ENCODE data around the gene PRRT4. TPM values are rescaled to one million over a fixed set of nuclear protein-coding genes. Genes with fewer than 3 reads are reported as not detected.
A peak's percentile ranks its signal among the peaks of the same experiment; 100 is the strongest.

Gene PRRT4
- total and polyA plus RNA-seq, 2 of the 13 experiments (the other 11 are each of a cell fraction or from before 2014, with no cell fraction given) = not detected

DNA sequence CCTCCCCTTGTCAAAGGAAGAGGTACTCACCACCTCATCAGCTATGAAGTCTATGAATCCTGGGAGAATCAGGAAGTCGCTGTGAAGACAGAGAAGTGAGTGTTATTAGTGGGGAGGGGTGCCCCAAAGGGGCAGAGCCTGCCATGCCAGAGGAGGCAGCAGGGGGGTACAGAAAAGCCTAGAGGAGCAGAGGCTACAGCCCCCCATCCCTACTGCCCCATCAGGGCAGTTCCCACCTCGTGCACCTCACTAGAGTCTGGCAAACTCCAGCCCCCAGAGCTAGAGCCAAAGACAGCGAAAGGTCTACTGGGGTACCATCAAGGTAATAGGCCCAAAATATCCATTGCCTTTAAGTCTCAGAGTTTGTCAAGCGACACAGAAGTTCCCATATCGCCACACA, 42.2 kb upstream of the PRRT4 start:
- in situ Hi-C loops (cut with HindIII; ENCODE audit: extremely low pct_ligation_motif_present, low pct_unique_long_range_greater_than_20kb) = no loop called here
- POLR2A ChIA-PET = no interaction called here
- intact Hi-C loops (cut with micrococcal nuclease; ENCODE audit: unreplicated experiment) = loop anchor here (1.0 kb wide), 1 partner anchor 24 kb away; no protein-coding TSS in a partner anchor
- Histone ChIP-seq H3K4me1 (ENCODE audit: insufficient read depth, low read length) (peaks cover 51% of the 10 kb centered on the region), H3K4me3 (replicated peaks in 1 of 3; ENCODE audit: insufficient read depth in 1 of 3, low read depth in 2 of 3, low read length in 3 of 3) (no peak overlapping the region), H4K20me1 (ENCODE audit: insufficient read depth, low read length) (no peaks in the 10 kb centered on the region; the same call in 1 of the 2 replicates), H3K27ac (ENCODE audit: extremely low read length, insufficient read depth, low read length) (no peak overlapping the region), H3K79me2 (ENCODE audit: insufficient read depth, low read length) (no peaks in the 10 kb centered on the region), H3K36me3 (replicated peaks in 1 of 2; ENCODE audit: control insufficient read depth in 1 of 2, insufficient read depth in 2 of 2, low read length in 2 of 2) (peaks cover 4 to 19% of the 10 kb centered on the region in 2 experiments; a peak in 4 of 5 replicates), H3K4me2 (ENCODE audit: low read depth, low read length) (peak overlapping the region; percentile 93), H3K9me3 (ENCODE audit: low read length) (no peaks in the 10 kb centered on the region), H3K9ac (ENCODE audit: insufficient read depth, low read depth, low read length) (no peak overlapping the region), H2AFZ (ENCODE audit: low read length) (no peak overlapping the region), H3K27me3 (ENCODE audit: control insufficient read depth in 1 of 2, insufficient read depth in 2 of 2, low read length in 2 of 2) (peaks cover 2 to 10% of the 10 kb centered on the region in 2 experiments; a peak in 2 of 5 replicates)
- TF ChIP-seq ZNF207 (IDR thresholded peaks at IDR 0.05; ENCODE audit: borderline replicate concordance) (no peak), ZNF615 (CRISPR knock-in tag; IDR thresholded peaks at IDR 0.05; ENCODE audit: borderline replicate concordance) (0 out of 2 replicates have a peak, but pooled peaks have one; percentile 31)
- DNase-seq (ENCODE audit: low spot score) (no peak), FAIRE-seq (no peak), ATAC-seq (no peak)
- no TSS peak for BruUV-seq (replicated peaks)
- CTCF ChIA-PET (ENCODE audit: low intra/inter-chr PET ratio, low total read pairs) = no interaction called here
- WGBS (ENCODE audit: low lambda C conversion rate) = 86% methylated on average over 4 of the region's 5 CpGs

DNA sequence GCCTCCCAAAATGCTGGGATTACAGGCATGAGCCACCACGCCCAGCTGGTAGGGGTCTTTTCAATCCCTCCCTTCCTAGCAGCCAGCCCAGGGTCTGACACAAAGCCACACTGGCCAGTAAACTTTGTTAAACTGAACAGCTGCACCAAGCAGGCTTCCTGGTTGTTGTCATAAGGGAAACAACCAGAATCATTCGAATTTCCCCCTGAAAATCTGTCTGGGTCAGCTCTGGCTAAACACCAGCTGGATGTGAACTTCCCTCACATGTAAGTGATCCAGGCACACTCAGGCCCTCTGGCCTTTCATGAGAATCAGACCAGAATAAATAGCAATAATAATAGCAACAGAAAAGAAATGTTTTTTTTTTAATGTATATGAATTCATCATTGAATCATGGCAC, 40.9 kb upstream of the PRRT4 start:
- DNase-seq (ENCODE audit: low spot score) = no peak
- FAIRE-seq = no peak
- TF ChIP-seq NCOA5 (CRISPR knock-in tag; IDR thresholded peaks at IDR 0.05) (no peak), SAP130 (CRISPR knock-in tag; IDR thresholded peaks at IDR 0.05; ENCODE audit: low read depth) (no peak), SMARCC2 (IDR thresholded peaks at IDR 0.05) (no peak), ZBTB3 (CRISPR knock-in tag; IDR thresholded peaks at IDR 0.05; ENCODE audit: borderline replicate concordance, low read depth) (no peak), DMAP1 (CRISPR knock-in tag; IDR thresholded peaks at IDR 0.05) (no peak), HOXA5 (CRISPR knock-in tag; IDR thresholded peaks at IDR 0.05) (no peak), ZNF350 (CRISPR knock-in tag; IDR thresholded peaks at IDR 0.05; ENCODE audit: borderline replicate concordance, low read depth) (no peak), ZFAT (CRISPR knock-in tag; conservative IDR thresholded peaks at IDR 0.05) (no peak), CHD4 (IDR thresholded peaks at IDR 0.05; ENCODE audit: borderline replicate concordance, low read length) (no peak), ATF7-NPFF (CRISPR knock-in tag; IDR thresholded peaks at IDR 0.05; ENCODE audit: low read depth) (no peak), RBAK (CRISPR knock-in tag; IDR thresholded peaks at IDR 0.05) (no peak), ZNF33B (CRISPR knock-in tag; IDR thresholded peaks at IDR 0.05) (no peak), PHF21A (CRISPR knock-in tag; IDR thresholded peaks at IDR 0.05) (no peak), ZNF331 (CRISPR knock-in tag; IDR thresholded peaks at IDR 0.05) (no peak)
- intact Hi-C loops (cut with micrococcal nuclease; ENCODE audit: unreplicated experiment) (no loop called here), in situ Hi-C loops (cut with HindIII; ENCODE audit: extremely low pct_ligation_motif_present, low pct_unique_long_range_greater_than_20kb) (no loop called here)
- Histone ChIP-seq H3K9ac (ENCODE audit: insufficient read depth, low read depth, low read length) (no peak overlapping the region), H3K4me2 (ENCODE audit: low read depth, low read length) (no peak overlapping the region), H3K27ac (ENCODE audit: extremely low read length, insufficient read depth, low read length) (no peak overlapping the region), H3K27me3 (ENCODE audit: control insufficient read depth in 1 of 2, insufficient read depth in 2 of 2, low read length in 2 of 2) (no peaks in the 10 kb centered on the region), H3K4me3 (replicated peaks in 1 of 3; ENCODE audit: insufficient read depth in 1 of 3, low read depth in 2 of 3, low read length in 3 of 3) (no peak overlapping the region), H3K4me1 (ENCODE audit: insufficient read depth, low read length) (peaks cover 51% of the 10 kb centered on the region), H4K20me1 (ENCODE audit: insufficient read depth, low read length) (no peaks in the 10 kb centered on the region; the same call in 1 of the 2 replicates), H3K9me3 (ENCODE audit: low read length) (no peaks in the 10 kb centered on the region), H3K36me3 (replicated peaks in 1 of 2; ENCODE audit: control insufficient read depth in 1 of 2, insufficient read depth in 2 of 2, low read length in 2 of 2) (peaks cover 4 to 22% of the 10 kb centered on the region in 2 experiments; a peak in 4 of 5 replicates), H2AFZ (ENCODE audit: low read length) (no peak overlapping the region), H3K79me2 (ENCODE audit: insufficient read depth, low read length) (no peaks in the 10 kb centered on the region)
- WGBS (ENCODE audit: low lambda C conversion rate) = 78% methylated on average over 2 of the region's 2 CpGs
- TSS peak; percentile 41 for BruUV-seq (replicated peaks)
- CTCF ChIA-PET (ENCODE audit: low intra/inter-chr PET ratio, low total read pairs) = no interaction called here
- POLR2A ChIA-PET = no interaction called here
- no peak for ATAC-seq

Measured in HepG2 (cell line).